Measurements from ENCODE around the gene MYO1D. TPM values are rescaled to one million over a fixed set of nuclear protein-coding genes. Genes with fewer than 3 reads are reported as not detected.

MYO1D gene
- total and polyA plus RNA-seq, 2 of the 13 experiments (the other 11 are each of a cell fraction or from before 2014, with no cell fraction given), result 13.2 to 17.3 TPM

GRCh38 chr17:32672711-32673110 lies 204.2 kb downstream of the MYO1D start:
- H3K79me2 ChIP-seq (ENCODE audit: insufficient read depth, low read length), result no peaks in the 10 kb centered on the region
- ChIA-PET CTCF (ENCODE audit: low intra/inter-chr PET ratio, low total read pairs) (no interaction called here), POLR2A (no interaction called here)
- no peak overlapping the region for H3K27ac ChIP-seq (ENCODE audit: extremely low read length, insufficient read depth, low read length)
- FAIRE-seq (no peak), DNase-seq (ENCODE audit: low spot score) (no peak), ATAC-seq (no peak)
- no peaks in the 10 kb centered on the region for H4K20me1 ChIP-seq (ENCODE audit: insufficient read depth, low read length)
- no peaks in the 10 kb centered on the region for H3K4me1 ChIP-seq (ENCODE audit: insufficient read depth, low read length)
- WGBS (ENCODE audit: low lambda C conversion rate), result 75% methylated on average over 1 of the region's 1 CpG
- no peak overlapping the region for H3K9ac ChIP-seq (ENCODE audit: insufficient read depth, low read depth, low read length)
- no peaks in the 10 kb centered on the region for H3K9me3 ChIP-seq (ENCODE audit: low read length)
- H3K36me3 ChIP-seq (replicated peaks in 1 of 2; ENCODE audit: control insufficient read depth in 1 of 2, insufficient read depth in 2 of 2, low read length in 2 of 2), result no peaks in the 10 kb centered on the region
- BruUV-seq (replicated peaks), result no TSS peak
- H3K4me3 ChIP-seq (replicated peaks in 1 of 3; ENCODE audit: insufficient read depth in 1 of 3, low read depth in 2 of 3, low read length in 3 of 3), result no peak overlapping the region
- in situ Hi-C loops (cut with HindIII; ENCODE audit: extremely low pct_ligation_motif_present, low pct_unique_long_range_greater_than_20kb) (no loop called here), intact Hi-C loops (cut with micrococcal nuclease; ENCODE audit: unreplicated experiment) (no loop called here)
- no peaks in the 10 kb centered on the region for H3K27me3 ChIP-seq (ENCODE audit: control insufficient read depth in 1 of 2, insufficient read depth in 2 of 2, low read length in 2 of 2)
- no peak overlapping the region for H3K4me2 ChIP-seq (ENCODE audit: low read depth, low read length)
- no peak overlapping the region for H2AFZ ChIP-seq (ENCODE audit: low read length)
- TF ChIP-seq ZNF557 (CRISPR knock-in tag; IDR thresholded peaks at IDR 0.05) (no peak), HIC2 (CRISPR knock-in tag; IDR thresholded peaks at IDR 0.05; ENCODE audit: low read depth) (no peak), PPARG (CRISPR knock-in tag; conservative IDR thresholded peaks at IDR 0.05) (no peak), GABPB1 (CRISPR knock-in tag; IDR thresholded peaks at IDR 0.05) (no peak), MLX (CRISPR knock-in tag; IDR thresholded peaks at IDR 0.05) (no peak), MTA1 (CRISPR knock-in tag; IDR thresholded peaks at IDR 0.05; ENCODE audit: borderline replicate concordance) (no peak), ZNF558 (CRISPR knock-in tag; IDR thresholded peaks at IDR 0.05; ENCODE audit: borderline replicate concordance) (no peak), KLF9 (CRISPR knock-in tag; IDR thresholded peaks at IDR 0.05; ENCODE audit: low read depth) (no peak), NR2F6 (IDR thresholded peaks at IDR 0.05) (no peak), NR2F6 (CRISPR knock-in tag; IDR thresholded peaks at IDR 0.05) (no peak), ZNF597 (CRISPR knock-in tag; IDR thresholded peaks at IDR 0.05) (no peak), RBFOX2 (IDR thresholded peaks at IDR 0.05; ENCODE audit: low read depth, low read length) (no peak), CC2D1A (CRISPR knock-in tag; IDR thresholded peaks at IDR 0.05) (no peak), ZNF20 (CRISPR knock-in tag; IDR thresholded peaks at IDR 0.05) (no peak), GFI1 (CRISPR knock-in tag; IDR thresholded peaks at IDR 0.05; ENCODE audit: borderline replicate concordance) (no peak), TCF7L2 (IDR thresholded peaks at IDR 0.05; ENCODE audit: low read depth, low read length) (no peak)
- TF ChIP-seq, protein P1, sequence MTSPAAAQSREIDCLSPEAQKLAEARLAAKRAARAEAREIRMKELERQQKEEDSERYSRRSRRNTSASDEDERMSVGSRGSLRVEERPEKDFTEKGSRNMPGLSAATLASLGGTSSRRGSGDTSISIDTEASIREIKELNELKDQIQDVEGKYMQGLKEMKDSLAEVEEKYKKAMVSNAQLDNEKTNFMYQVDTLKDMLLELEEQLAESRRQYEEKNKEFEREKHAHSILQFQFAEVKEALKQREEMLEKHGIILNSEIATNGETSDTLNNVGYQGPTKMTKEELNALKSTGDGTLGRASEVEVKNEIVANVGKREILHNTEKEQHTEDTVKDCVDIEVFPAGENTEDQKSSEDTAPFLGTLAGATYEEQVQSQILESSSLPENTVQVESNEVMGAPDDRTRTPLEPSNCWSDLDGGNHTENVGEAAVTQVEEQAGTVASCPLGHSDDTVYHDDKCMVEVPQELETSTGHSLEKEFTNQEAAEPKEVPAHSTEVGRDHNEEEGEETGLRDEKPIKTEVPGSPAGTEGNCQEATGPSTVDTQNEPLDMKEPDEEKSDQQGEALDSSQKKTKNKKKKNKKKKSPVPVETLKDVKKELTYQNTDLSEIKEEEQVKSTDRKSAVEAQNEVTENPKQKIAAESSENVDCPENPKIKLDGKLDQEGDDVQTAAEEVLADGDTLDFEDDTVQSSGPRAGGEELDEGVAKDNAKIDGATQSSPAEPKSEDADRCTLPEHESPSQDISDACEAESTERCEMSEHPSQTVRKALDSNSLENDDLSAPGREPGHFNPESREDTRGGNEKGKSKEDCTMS (CRISPR knock-in tag; conservative IDR thresholded peaks at IDR 0.05), result no peak
- TF ChIP-seq, protein P2, sequence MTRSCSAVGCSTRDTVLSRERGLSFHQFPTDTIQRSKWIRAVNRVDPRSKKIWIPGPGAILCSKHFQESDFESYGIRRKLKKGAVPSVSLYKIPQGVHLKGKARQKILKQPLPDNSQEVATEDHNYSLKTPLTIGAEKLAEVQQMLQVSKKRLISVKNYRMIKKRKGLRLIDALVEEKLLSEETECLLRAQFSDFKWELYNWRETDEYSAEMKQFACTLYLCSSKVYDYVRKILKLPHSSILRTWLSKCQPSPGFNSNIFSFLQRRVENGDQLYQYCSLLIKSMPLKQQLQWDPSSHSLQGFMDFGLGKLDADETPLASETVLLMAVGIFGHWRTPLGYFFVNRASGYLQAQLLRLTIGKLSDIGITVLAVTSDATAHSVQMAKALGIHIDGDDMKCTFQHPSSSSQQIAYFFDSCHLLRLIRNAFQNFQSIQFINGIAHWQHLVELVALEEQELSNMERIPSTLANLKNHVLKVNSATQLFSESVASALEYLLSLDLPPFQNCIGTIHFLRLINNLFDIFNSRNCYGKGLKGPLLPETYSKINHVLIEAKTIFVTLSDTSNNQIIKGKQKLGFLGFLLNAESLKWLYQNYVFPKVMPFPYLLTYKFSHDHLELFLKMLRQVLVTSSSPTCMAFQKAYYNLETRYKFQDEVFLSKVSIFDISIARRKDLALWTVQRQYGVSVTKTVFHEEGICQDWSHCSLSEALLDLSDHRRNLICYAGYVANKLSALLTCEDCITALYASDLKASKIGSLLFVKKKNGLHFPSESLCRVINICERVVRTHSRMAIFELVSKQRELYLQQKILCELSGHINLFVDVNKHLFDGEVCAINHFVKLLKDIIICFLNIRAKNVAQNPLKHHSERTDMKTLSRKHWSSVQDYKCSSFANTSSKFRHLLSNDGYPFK (CRISPR knock-in tag; IDR thresholded peaks at IDR 0.05; ENCODE audit: borderline replicate concordance), result no peak

All from HepG2 (cell line).